ENCODE measurements around the gene CLPTM1L. TPM values are rescaled to one million over a fixed set of nuclear protein-coding genes. Genes with fewer than 3 reads are reported as not detected.

Gene CLPTM1L
- total and polyA plus RNA-seq, 2 donors from 2014 or later: 96.6 to 135 TPM

- Histone ChIP-seq H3K27ac (ENCODE audit: low read depth in 2 of 2, low read length in 2 of 2) (no peak overlapping the region), H3K27me3 (ENCODE audit: control insufficient read depth, insufficient read depth, low read length) (no peaks in the 10 kb centered on the region), H3K4me1 (ENCODE audit: control insufficient read depth in 2 of 3, insufficient read depth in 2 of 3, low read depth in 1 of 3, low read length in 3 of 3) (no peaks in the 10 kb centered on the region), H3K9ac (ENCODE audit: low read length in 3 of 3) (no peak overlapping the region), H3K9me3 (ENCODE audit: control insufficient read depth in 2 of 3, insufficient read depth in 1 of 3, low read length in 3 of 3) (no peaks in the 10 kb centered on the region), H3K36me3 (ENCODE audit: control insufficient read depth in 2 of 3, insufficient read depth in 3 of 3, low read length in 3 of 3) (no peaks in the 10 kb centered on the region), H3K4me3 (ENCODE audit: low read length in 3 of 3) (no peak overlapping the region)
- no peak for TF ChIP-seq CTCF (IDR thresholded peaks at IDR 0.05; ENCODE audit: borderline replicate concordance, extremely low read depth, insufficient read depth)
- intact Hi-C loops (cut with DNase I): no loop called here
- no peak for DNase-seq
- FAIRE-seq: no peak
Measured at GRCh38 chr5:1359031-1359645, 14.2 kb upstream of the CLPTM1L start.

- intact Hi-C loops (cut with DNase I): no loop called here
- H3K36me3 ChIP-seq (ENCODE audit: control insufficient read depth in 2 of 3, insufficient read depth in 3 of 3, low read length in 3 of 3): no peaks in the 10 kb centered on the region
- no peaks in the 10 kb centered on the region for H3K9me3 ChIP-seq (ENCODE audit: control insufficient read depth in 2 of 3, insufficient read depth in 1 of 3, low read length in 3 of 3)
- DNase-seq (no peak), FAIRE-seq (no peak)
- H3K27me3 ChIP-seq (ENCODE audit: control insufficient read depth, insufficient read depth, low read length): no peaks in the 10 kb centered on the region
- no peak overlapping the region for H3K4me3 ChIP-seq (ENCODE audit: low read length in 3 of 3)
- no peak overlapping the region for H3K27ac ChIP-seq (ENCODE audit: low read depth in 2 of 2, low read length in 2 of 2)
- no peak overlapping the region for H3K9ac ChIP-seq (ENCODE audit: low read length in 3 of 3)
- no peak for TF ChIP-seq CTCF (IDR thresholded peaks at IDR 0.05; ENCODE audit: borderline replicate concordance, extremely low read depth, insufficient read depth)
- H3K4me1 ChIP-seq (ENCODE audit: control insufficient read depth in 2 of 3, insufficient read depth in 2 of 3, low read depth in 1 of 3, low read length in 3 of 3): no peaks in the 10 kb centered on the region
Measured at GRCh38 chr5:1358726-1359025, 13.8 kb upstream of the CLPTM1L start.

DNA sequence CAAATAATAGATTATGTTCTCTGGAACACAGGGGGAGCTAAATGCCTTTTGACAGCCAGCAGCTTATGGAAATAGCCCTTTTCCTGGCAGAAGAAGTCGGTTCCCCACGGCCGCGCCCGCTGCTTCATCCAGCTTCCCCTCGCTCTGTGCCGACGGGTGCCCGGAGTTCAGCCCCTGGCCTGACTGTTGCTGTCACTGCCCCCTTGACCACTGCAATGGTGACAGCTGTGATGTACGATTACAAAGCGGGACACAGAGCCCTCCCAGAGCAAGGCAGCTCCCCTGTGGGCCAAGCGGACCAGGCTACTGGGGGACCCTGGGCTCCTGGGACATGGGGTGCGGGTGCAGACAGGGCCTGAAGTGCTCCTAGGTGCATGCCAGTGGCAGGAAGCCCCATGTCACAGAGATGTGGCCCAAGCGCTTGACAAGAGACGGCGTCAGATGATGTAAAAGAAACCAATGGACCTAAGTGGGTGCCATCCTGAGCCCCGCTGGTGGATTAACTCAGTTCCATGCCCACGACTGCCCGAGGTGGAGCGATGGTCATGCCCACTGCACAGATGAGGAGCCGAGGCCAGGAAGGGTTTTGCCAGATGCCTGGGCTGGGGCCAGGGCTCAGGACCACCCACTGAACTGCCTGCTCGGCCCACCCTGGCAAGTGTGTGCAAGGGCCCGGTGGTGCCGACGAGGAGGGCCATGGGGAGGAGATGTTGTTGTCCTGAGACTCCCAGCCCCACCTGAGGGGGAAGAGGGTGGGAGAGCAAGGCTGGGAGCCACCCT, 13.2 kb upstream of the CLPTM1L start:
- no peaks in the 10 kb centered on the region for H3K4me1 ChIP-seq (ENCODE audit: control insufficient read depth in 2 of 3, insufficient read depth in 2 of 3, low read depth in 1 of 3, low read length in 3 of 3)
- H3K36me3 ChIP-seq (ENCODE audit: control insufficient read depth in 2 of 3, insufficient read depth in 3 of 3, low read length in 3 of 3): no peaks in the 10 kb centered on the region
- intact Hi-C loops (cut with DNase I): no loop called here
- FAIRE-seq (no peak), DNase-seq (peak in 1 of 5 donors; percentile 38)
- H3K9me3 ChIP-seq (ENCODE audit: control insufficient read depth in 2 of 3, insufficient read depth in 1 of 3, low read length in 3 of 3): no peaks in the 10 kb centered on the region
- H3K4me3 ChIP-seq (ENCODE audit: low read length in 3 of 3): no peak overlapping the region
- no peak overlapping the region for H3K9ac ChIP-seq (ENCODE audit: low read length in 3 of 3)
- no peak overlapping the region for H3K27ac ChIP-seq (ENCODE audit: low read depth in 2 of 2, low read length in 2 of 2)
- TF ChIP-seq CTCF (IDR thresholded peaks at IDR 0.05; ENCODE audit: borderline replicate concordance, extremely low read depth, insufficient read depth): no peak
- no peaks in the 10 kb centered on the region for H3K27me3 ChIP-seq (ENCODE audit: control insufficient read depth, insufficient read depth, low read length)

All from kidney (tissue), 14 donors.